ENCODE measurements around the gene KPNA4. TPM values are rescaled to one million over a fixed set of nuclear protein-coding genes. Genes with fewer than 3 reads are reported as not detected.
"Not testable (repeated sequence)": the region's sequence is repeated elsewhere in the genome, so short reads cannot be mapped to it uniquely, and the experiment has no call there.

Gene KPNA4
- total and polyA plus RNA-seq, 12 donors = 6.5 to 43.6 (median 20.6) TPM

DNA sequence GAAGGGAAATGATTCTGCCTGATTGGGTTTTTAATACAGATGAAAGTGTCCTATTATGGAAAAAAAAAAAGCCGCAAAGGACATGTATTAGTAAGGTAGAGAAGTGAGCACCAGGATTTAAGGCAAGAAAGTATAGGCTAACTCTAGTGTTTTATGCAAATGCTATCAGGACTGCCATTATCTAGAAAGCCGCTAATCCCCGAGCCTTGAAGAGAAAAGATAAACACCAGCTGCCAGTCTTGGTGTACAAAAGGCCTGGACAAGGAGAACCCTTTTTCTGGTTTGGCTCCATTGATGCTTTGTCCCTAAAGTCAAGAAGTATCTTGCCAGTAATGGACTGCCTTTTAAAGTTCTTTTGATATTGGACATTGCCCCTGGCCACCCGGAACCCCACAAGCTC is 107.2 kb downstream of the KPNA4 start:
- DNase-seq = no peak
- intact Hi-C loops (cut with DNase I) = no loop called here
- Histone ChIP-seq H3K9me3 (replicated peaks in 1 of 3) (no peaks in the 10 kb centered on the region), H3K4me3 (no peak overlapping the region), H3K27me3 (no peaks in the 10 kb centered on the region), H3K36me3 (replicated peaks in 1 of 2) (no peaks in the 10 kb centered on the region), H3K27ac (no peak overlapping the region), H3K4me1 (replicated peaks in 1 of 2) (no peaks in the 10 kb centered on the region)
- TF ChIP-seq CTCF (IDR thresholded peaks at IDR 0.05) = no peak
- WGBS, 4 donors = 78 to 88% (median 81%) methylated on average over 4 of the region's 4 CpGs

- no peaks in the 10 kb centered on the region for H3K36me3 ChIP-seq (replicated peaks in 1 of 2)
- no peak for DNase-seq
- no peak overlapping the region for H3K4me3 ChIP-seq
- TF ChIP-seq CTCF (IDR thresholded peaks at IDR 0.05) (no peak), POLR2A (IDR thresholded peaks at IDR 0.05) (no peak)
- H3K27me3 ChIP-seq = no peaks in the 10 kb centered on the region
- intact Hi-C loops (cut with DNase I) = no loop called here
- 82 to 92% (median 88%) methylated on average over 2 to 3 of the region's 3 CpGs for WGBS, 4 donors
- H3K27ac ChIP-seq = no peak overlapping the region
- no peaks in the 10 kb centered on the region for H3K9me3 ChIP-seq (replicated peaks in 1 of 3)
- no peaks in the 10 kb centered on the region for H3K4me1 ChIP-seq (replicated peaks in 1 of 2)
Measured at GRCh38 chr3:160455846-160456245, 109.5 kb downstream of the KPNA4 start.

GRCh38 chr3:160454995-160455394 is 110.4 kb downstream of the KPNA4 start:
- H3K4me3 ChIP-seq = no peak overlapping the region
- no peak for DNase-seq
- H3K27ac ChIP-seq = no peak overlapping the region
- H3K9me3 ChIP-seq (replicated peaks in 1 of 3) = no peaks in the 10 kb centered on the region
- no peaks in the 10 kb centered on the region for H3K27me3 ChIP-seq
- 67 to 90% (median 72%) methylated on average over 1 of the region's 1 CpG for WGBS, 4 donors
- TF ChIP-seq POLR2A (IDR thresholded peaks at IDR 0.05) (no peak), CTCF (IDR thresholded peaks at IDR 0.05) (no peak)
- no peaks in the 10 kb centered on the region for H3K36me3 ChIP-seq (replicated peaks in 1 of 2)
- intact Hi-C loops (cut with DNase I) = no loop called here
- peaks cover under 1 to 2% of the 10 kb centered on the region in 2 donors for H3K4me1 ChIP-seq (replicated peaks in 1 of 2)

GRCh38 chr3:160452251-160452650 is 113.1 kb downstream of the KPNA4 start:
- H3K4me3 ChIP-seq; intact Hi-C loops (cut with DNase I); H3K27ac ChIP-seq; DNase-seq; H3K9me3 ChIP-seq (replicated peaks in 1 of 3); H3K36me3 ChIP-seq (replicated peaks in 1 of 2); H3K27me3 ChIP-seq; H3K4me1 ChIP-seq (replicated peaks in 1 of 2): not testable (repeated sequence)
- 94 to 99% (median 97%) methylated on average over 14 to 19 of the region's 19 CpGs for WGBS, 4 donors

DNA sequence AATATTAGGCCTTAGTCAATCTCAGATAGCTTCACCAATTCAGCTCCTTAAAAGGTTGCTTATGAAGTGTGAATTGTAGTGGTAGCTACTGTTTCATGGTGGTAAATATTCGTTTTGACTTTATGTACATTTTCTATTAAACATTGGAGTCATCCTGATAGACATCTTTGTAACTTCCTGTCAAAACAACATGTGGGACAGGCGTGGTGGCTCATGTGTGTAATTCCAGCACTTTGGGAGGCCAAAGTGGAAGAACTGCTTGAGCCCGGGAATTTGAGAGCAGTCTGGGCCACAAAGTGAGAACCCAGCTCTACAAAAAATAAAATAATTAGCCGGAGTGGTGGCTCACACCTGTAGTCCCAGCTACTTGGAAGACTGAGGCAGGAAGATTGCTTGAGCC is 113.8 kb downstream of the KPNA4 start:
- no peaks in the 10 kb centered on the region for H3K27me3 ChIP-seq
- intact Hi-C loops (cut with DNase I) = no loop called here
- 90 to 94% (median 93%) methylated on average over 4 of the region's 4 CpGs for WGBS, 4 donors
- H3K4me3 ChIP-seq = no peak overlapping the region
- no peaks in the 10 kb centered on the region for H3K9me3 ChIP-seq (replicated peaks in 1 of 3)
- DNase-seq = no peak
- TF ChIP-seq CTCF (IDR thresholded peaks at IDR 0.05) (no peak), POLR2A (IDR thresholded peaks at IDR 0.05) (no peak)
- H3K27ac ChIP-seq = no peak overlapping the region
- no peaks in the 10 kb centered on the region for H3K36me3 ChIP-seq (replicated peaks in 1 of 2)
- peaks cover 4 to 5% of the 10 kb centered on the region in 2 donors for H3K4me1 ChIP-seq (replicated peaks in 1 of 2)

Measured in adrenal gland (tissue), 12 donors.